Stimulated activated CD8-positive, alpha-beta memory T cell treated with anti-CD3 and anti-CD28 coated beads, Interleukin-4, amount 100 ng/mL, for 1 hour (primary cell): ENCODE measurements around the gene GLRX5.
A peak's percentile ranks its signal among the peaks of the same experiment; 100 is the strongest.

Experiments used
- DNase-seq, 2 donors: peaks; one replicate each; pipeline ENCODE4 v3.0.0-alpha.2; 2020; ENCODE audit warnings: low read depth in 2 of 2, low spot score in 1 of 2

GLRX5 gene

GRCh38 chr14:95534299-95535225, at the start of gene GLRX5:
Gene GLRX5 (plus strand): TSS chr14:95535050. CDS start chr14:95535090, 40 bp downstream.
- DNase-seq = peak; percentile 92 to 94

- no peak for DNase-seq
Observed at GRCh38 chr14:95485222-95485819, 49.5 kb upstream of the GLRX5 start.

- DNase-seq = no peak
Observed at GRCh38 chr14:95486875-95487668, 47.8 kb upstream of the GLRX5 start.

GRCh38 chr14:95487669-95488084, 47.2 kb upstream of the GLRX5 start:
- DNase-seq = no peak

GRCh38 chr14:95488376-95489213, 46.3 kb upstream of the GLRX5 start:
- no peak for DNase-seq

GRCh38 chr14:95489214-95490137, 45.4 kb upstream of the GLRX5 start:
- DNase-seq = no peak

GRCh38 chr14:95490138-95490509, 44.7 kb upstream of the GLRX5 start:
- DNase-seq = no peak

GRCh38 chr14:95490727-95491451, 44.0 kb upstream of the GLRX5 start:
- DNase-seq = no peak

GRCh38 chr14:95491936-95492608, 42.8 kb upstream of the GLRX5 start:
- no peak for DNase-seq

GRCh38 chr14:95493503-95493902, 41.3 kb upstream of the GLRX5 start:
- DNase-seq = no peak

- no peak for DNase-seq
Observed at GRCh38 chr14:95493976-95494375, 40.9 kb upstream of the GLRX5 start.

GRCh38 chr14:95494456-95494855, 40.4 kb upstream of the GLRX5 start:
- DNase-seq = no peak

- DNase-seq = no peak
Observed at GRCh38 chr14:95495076-95495475, 39.8 kb upstream of the GLRX5 start.

- DNase-seq = no peak
Observed at GRCh38 chr14:95495538-95496025, 39.3 kb upstream of the GLRX5 start.

GRCh38 chr14:95496111-95496681, 38.7 kb upstream of the GLRX5 start:
- DNase-seq = no peak

- DNase-seq = no peak
Observed at GRCh38 chr14:95496690-95497259, 38.1 kb upstream of the GLRX5 start.

GRCh38 chr14:95497561-95498011, 37.3 kb upstream of the GLRX5 start:
- no peak for DNase-seq
